Measurements from ENCODE around the gene DNAI4.
A peak's percentile ranks its signal among the peaks of the same experiment; 100 is the strongest.

Gene DNAI4

GRCh38 chr1:66767626-66768025, 157.0 kb downstream of the DNAI4 start:
- no peak for DNase-seq (ENCODE audit: low read depth)

GRCh38 chr1:66764994-66765578, 159.6 kb downstream of the DNAI4 start:
- peak; percentile 68 for DNase-seq (ENCODE audit: low read depth)
